ENCODE measurements around the gene SMYD1.

Gene SMYD1

GRCh38 chr2:88122141-88122884, 54.7 kb downstream of the SMYD1 start:
- no peak for DNase-seq (ENCODE audit: low read depth, low spot score)

GRCh38 chr2:88123164-88123974, 55.7 kb downstream of the SMYD1 start:
- DNase-seq (ENCODE audit: low read depth, low spot score): no peak

- no peak for DNase-seq (ENCODE audit: low read depth, low spot score)
These were observed 56.6 kb downstream of the SMYD1 start for GRCh38 chr2:88123975-88124917.

GRCh38 chr2:88125344-88125923, 57.8 kb downstream of the SMYD1 start:
- DNase-seq (ENCODE audit: low read depth, low spot score): no peak

GRCh38 chr2:88125924-88126771, 58.5 kb downstream of the SMYD1 start:
- DNase-seq (ENCODE audit: low read depth, low spot score): no peak

- no peak for DNase-seq (ENCODE audit: low read depth, low spot score)
These were observed 59.4 kb downstream of the SMYD1 start for GRCh38 chr2:88126772-88127637.

GRCh38 chr2:88127638-88127887, 59.9 kb downstream of the SMYD1 start:
- DNase-seq (ENCODE audit: low read depth, low spot score): no peak

- DNase-seq (ENCODE audit: low read depth, low spot score): no peak
These were observed 60.4 kb downstream of the SMYD1 start, which contains the start of gene FABP1 for GRCh38 chr2:88127888-88128653. Gene FABP1, minus strand, starts transcription at chr2:88128062. Its CDS starts 45 bp downstream, at chr2:88128017.

- DNase-seq (ENCODE audit: low read depth, low spot score): no peak
These were observed 61.2 kb downstream of the SMYD1 start for GRCh38 chr2:88128654-88129312.

GRCh38 chr2:88129313-88129959, 61.8 kb downstream of the SMYD1 start:
- no peak for DNase-seq (ENCODE audit: low read depth, low spot score)

- no peak for DNase-seq (ENCODE audit: low read depth, low spot score)
These were observed 63.8 kb downstream of the SMYD1 start for GRCh38 chr2:88131201-88131998.

- no peak for DNase-seq (ENCODE audit: low read depth, low spot score)
These were observed 64.4 kb downstream of the SMYD1 start for GRCh38 chr2:88131999-88132368.

GRCh38 chr2:88133875-88134274, 66.2 kb downstream of the SMYD1 start:
- no peak for DNase-seq (ENCODE audit: low read depth, low spot score)

GRCh38 chr2:88136817-88137216, 69.2 kb downstream of the SMYD1 start:
- DNase-seq (ENCODE audit: low read depth, low spot score): no peak

GRCh38 chr2:88137833-88138232, 70.2 kb downstream of the SMYD1 start:
- DNase-seq (ENCODE audit: low read depth, low spot score): no peak

GRCh38 chr2:88139203-88139702, 71.6 kb downstream of the SMYD1 start:
- no peak for DNase-seq (ENCODE audit: low read depth, low spot score)

GRCh38 chr2:88139804-88140203, 72.2 kb downstream of the SMYD1 start:
- DNase-seq (ENCODE audit: low read depth, low spot score): no peak
